KBM-7 (cell line): ENCODE measurements around the gene FAXDC2.
"Not testable (repeated sequence)": the region's sequence is repeated elsewhere in the genome, so short reads cannot be mapped to it uniquely, and the experiment has no call there.

Experiments
- DNase-seq: peaks from one replicate; pipeline ENCODE4 v3.0.0-alpha.2; 2015
- in situ Hi-C: fragments of 300-500 bp; cut with MboI; formaldehyde crosslinking; loops from 2 replicates; pipeline ENCODE4 v1.14.3; 2020; ENCODE audit warnings: low sequenced_read_pairs, low pct_unique_long_range_greater_than_20kb, mixed read lengths

FAXDC2 gene

GRCh38 chr5:154836225-154836624 lies 14.2 kb downstream of the FAXDC2 start:
- no peak for DNase-seq
- in situ Hi-C loops, result no loop called here

- in situ Hi-C loops, DNase-seq: not testable (repeated sequence)
These were observed 14.7 kb downstream of the FAXDC2 start for GRCh38 chr5:154835701-154836052.

GRCh38 chr5:154834053-154834452 lies 16.4 kb downstream of the FAXDC2 start:
- in situ Hi-C loops, result no loop called here
- no peak for DNase-seq

GRCh38 chr5:154832804-154833203 lies 17.6 kb downstream of the FAXDC2 start:
- in situ Hi-C loops, DNase-seq: not testable (repeated sequence)

- DNase-seq, result no peak
- in situ Hi-C loops, result no loop called here
These were observed 19.0 kb downstream of the FAXDC2 start for GRCh38 chr5:154831451-154831850.

GRCh38 chr5:154830596-154830995 lies 19.8 kb downstream of the FAXDC2 start:
- no peak for DNase-seq
- in situ Hi-C loops, result no loop called here

- in situ Hi-C loops, result no loop called here
- DNase-seq, result no peak
These were observed 20.2 kb downstream of the FAXDC2 start for GRCh38 chr5:154830219-154830595.

- no peak for DNase-seq
- in situ Hi-C loops, result no loop called here
These were observed 20.7 kb downstream of the FAXDC2 start for GRCh38 chr5:154829589-154830218.

GRCh38 chr5:154829181-154829588 lies 21.2 kb downstream of the FAXDC2 start:
- DNase-seq, result no peak
- in situ Hi-C loops, result no loop called here

- in situ Hi-C loops, result loop anchor here (25.0 kb wide), 1 partner anchor 162 kb away; no protein-coding TSS in a partner anchor
- no peak for DNase-seq
These were observed 26.3 kb downstream of the FAXDC2 start for GRCh38 chr5:154824070-154824469.

- in situ Hi-C loops, result loop anchor here (25.0 kb wide), 1 partner anchor 161 kb away; no protein-coding TSS in a partner anchor
These were observed 26.8 kb downstream of the FAXDC2 start for GRCh38 chr5:154823605-154824004.

GRCh38 chr5:154822896-154823295 lies 27.5 kb downstream of the FAXDC2 start:
- in situ Hi-C loops, result loop anchor here (25.0 kb wide), 1 partner anchor 161 kb away; no protein-coding TSS in a partner anchor
- not testable (repeated sequence) for DNase-seq

More at GRCh38 chr5:154823605-154824004, 26.8 kb downstream of the FAXDC2 start:
- no peak for DNase-seq

GRCh38 chr5:154820383-154820782 lies 30.0 kb downstream of the FAXDC2 start:
- in situ Hi-C loops, result loop anchor here (25.0 kb wide), 1 partner anchor 158 kb away; no protein-coding TSS in a partner anchor
- DNase-seq, result no peak

- in situ Hi-C loops, result loop anchor here (25.0 kb wide), 1 partner anchor 157 kb away; no protein-coding TSS in a partner anchor
These were observed 30.9 kb downstream of the FAXDC2 start for GRCh38 chr5:154819546-154819945.

GRCh38 chr5:154818471-154819116 lies 31.8 kb downstream of the FAXDC2 start:
- no peak for DNase-seq
- in situ Hi-C loops, result loop anchor here (25.0 kb wide), 1 partner anchor 156 kb away; no protein-coding TSS in a partner anchor

More at GRCh38 chr5:154819546-154819945, 30.9 kb downstream of the FAXDC2 start:
- no peak for DNase-seq

- in situ Hi-C loops, result loop anchor here (25.0 kb wide), 1 partner anchor 156 kb away; no protein-coding TSS in a partner anchor
- DNase-seq, result no peak
These were observed 32.6 kb downstream of the FAXDC2 start for GRCh38 chr5:154817815-154818214.

- DNase-seq, result no peak
- in situ Hi-C loops, result loop anchor here (25.0 kb wide), 1 partner anchor 155 kb away; no protein-coding TSS in a partner anchor
These were observed 33.4 kb downstream of the FAXDC2 start for GRCh38 chr5:154816891-154817492.

GRCh38 chr5:154815684-154816247 lies 34.6 kb downstream of the FAXDC2 start:
- in situ Hi-C loops, result loop anchor here (25.0 kb wide), 1 partner anchor 153 kb away; no protein-coding TSS in a partner anchor
- no peak for DNase-seq

- in situ Hi-C loops, result loop anchor here (25.0 kb wide), 1 partner anchor 153 kb away; no protein-coding TSS in a partner anchor
- DNase-seq, result no peak
These were observed 35.4 kb downstream of the FAXDC2 start for GRCh38 chr5:154815025-154815424.
